HepG2 (cell line): ENCODE measurements around the gene ANAPC2.

Experiments
- ATF7-NPFF ChIP-seq: sonication (generic); formaldehyde crosslinking; IDR thresholded peaks from 2 replicates; pipeline ENCODE4 v1.8.1; 2023; ENCODE audit warnings: mild to moderate bottlenecking, low read depth, missing genetic modification reagents, moderate library complexity
- FOXA1 ChIP-seq, 2 experiments: fragments of 450-650 bp in 1 of 2; sonication (generic) in 1 of 2; formaldehyde crosslinking in 1 of 2; IDR thresholded peaks; 2 replicates each; pipeline versions ENCODE4 v1.4.0 to v1.6.1; 2016 to 2020; ENCODE audit warnings: missing genetic modification reagents in 1 of 2
- IRX3 ChIP-seq: sonication (generic); formaldehyde crosslinking; IDR thresholded peaks from 2 replicates; pipeline ENCODE4 v1.8.1; 2023; ENCODE audit warnings: mild to moderate bottlenecking, low read depth, missing genetic modification reagents, borderline replicate concordance
- KLF6 ChIP-seq: IDR thresholded peaks from 2 replicates; pipeline ENCODE4 v1.8.0; 2016; ENCODE audit warnings: missing biosample characterization, missing genetic modification reagents
- MTA3 ChIP-seq: sonication (generic); formaldehyde crosslinking; IDR thresholded peaks from 2 replicates; pipeline ENCODE4 v1.4.0; 2020; ENCODE audit warnings: missing genetic modification reagents
- NCOA5 ChIP-seq: sonication (generic); formaldehyde crosslinking; IDR thresholded peaks from 2 replicates; pipeline ENCODE4 v1.4.0; 2020; ENCODE audit warnings: missing genetic modification reagents
- NR2C2 ChIP-seq: sonication (generic); formaldehyde crosslinking; IDR thresholded peaks from 2 replicates; pipeline ENCODE4 v1.4.0; 2020; ENCODE audit warnings: missing genetic modification reagents, mild to moderate bottlenecking, moderate library complexity, borderline replicate concordance
- PLRG1 ChIP-seq: fragments of 450-650 bp; conservative IDR thresholded peaks from 2 replicates; pipeline ENCODE4 v1.6.1; 2016
- RXRB ChIP-seq: IDR thresholded peaks from 2 replicates; pipeline ENCODE4 v1.6.1; 2016; ENCODE audit warnings: borderline replicate concordance, missing genetic modification reagents, missing compliant biosample characterization

DNA sequence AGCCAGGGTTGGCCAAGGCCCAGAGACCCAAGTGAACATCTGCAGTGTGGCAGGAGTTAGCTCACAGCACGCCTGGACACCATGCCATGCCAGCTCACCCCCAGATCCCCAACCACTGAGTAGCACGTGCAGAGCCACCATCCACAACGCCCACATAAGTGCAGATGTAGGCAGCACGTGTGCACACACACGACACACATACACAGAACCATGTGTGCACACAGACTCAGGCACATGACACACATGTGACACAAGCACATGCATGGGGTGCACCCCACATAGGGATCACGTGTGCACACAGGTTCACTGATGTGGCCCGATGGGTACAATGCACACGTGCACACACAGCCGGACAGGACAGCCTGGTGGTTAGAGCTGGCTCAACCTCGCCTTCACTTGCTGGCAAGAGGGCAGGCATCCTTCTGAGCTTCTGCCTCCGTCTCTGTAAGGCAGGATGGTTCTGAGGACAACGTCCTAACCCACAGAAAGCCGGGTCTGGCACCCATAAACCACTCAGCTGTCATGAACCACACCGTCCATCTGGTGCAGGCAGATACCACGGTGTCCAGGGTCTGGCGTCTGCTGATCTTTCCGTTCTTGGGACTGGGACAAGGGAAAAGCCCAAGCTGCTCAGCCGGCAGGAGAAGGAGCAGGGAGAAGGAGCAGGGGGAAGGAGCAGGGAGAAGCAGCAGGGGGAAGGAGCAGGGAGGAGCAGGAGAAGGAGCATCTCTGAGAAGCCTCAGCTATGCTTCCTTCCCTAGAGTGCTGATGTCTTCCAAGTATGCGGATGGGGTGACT lies 30.5 kb downstream of the ANAPC2 start:
- TF ChIP-seq IRX3 (CRISPR knock-in tag) (no peak), NCOA5 (CRISPR knock-in tag) (no peak), PLRG1 (no peak), FOXA1 (IDR thresholded peaks at IDR 0.05) (no peak), FOXA1 (CRISPR knock-in tag; IDR thresholded peaks at IDR 0.05) (no peak), MTA3 (no peak), ATF7-NPFF (no peak), NR2C2 (CRISPR knock-in tag) (no peak), KLF6 (CRISPR knock-in tag) (no peak), RXRB (no peak)
